GM21717 (cell line): ENCODE data around the gene NPHP4.

Experiments
- ATAC-seq: cut with Tn5 transposase; IDR thresholded peaks from one replicate; pipeline ENCODE4 v1.9.1; 2021; ENCODE audit warnings: mild to moderate bottlenecking, moderate library complexity; ENCODE audit not compliant: unreplicated experiment

Gene NPHP4

GRCh38 chr1:6005276-6005917, 13.2 kb upstream of the NPHP4 start:
- no peak for ATAC-seq

- ATAC-seq = no peak
Measured at GRCh38 chr1:6004412-6005123, 12.3 kb upstream of the NPHP4 start.

DNA sequence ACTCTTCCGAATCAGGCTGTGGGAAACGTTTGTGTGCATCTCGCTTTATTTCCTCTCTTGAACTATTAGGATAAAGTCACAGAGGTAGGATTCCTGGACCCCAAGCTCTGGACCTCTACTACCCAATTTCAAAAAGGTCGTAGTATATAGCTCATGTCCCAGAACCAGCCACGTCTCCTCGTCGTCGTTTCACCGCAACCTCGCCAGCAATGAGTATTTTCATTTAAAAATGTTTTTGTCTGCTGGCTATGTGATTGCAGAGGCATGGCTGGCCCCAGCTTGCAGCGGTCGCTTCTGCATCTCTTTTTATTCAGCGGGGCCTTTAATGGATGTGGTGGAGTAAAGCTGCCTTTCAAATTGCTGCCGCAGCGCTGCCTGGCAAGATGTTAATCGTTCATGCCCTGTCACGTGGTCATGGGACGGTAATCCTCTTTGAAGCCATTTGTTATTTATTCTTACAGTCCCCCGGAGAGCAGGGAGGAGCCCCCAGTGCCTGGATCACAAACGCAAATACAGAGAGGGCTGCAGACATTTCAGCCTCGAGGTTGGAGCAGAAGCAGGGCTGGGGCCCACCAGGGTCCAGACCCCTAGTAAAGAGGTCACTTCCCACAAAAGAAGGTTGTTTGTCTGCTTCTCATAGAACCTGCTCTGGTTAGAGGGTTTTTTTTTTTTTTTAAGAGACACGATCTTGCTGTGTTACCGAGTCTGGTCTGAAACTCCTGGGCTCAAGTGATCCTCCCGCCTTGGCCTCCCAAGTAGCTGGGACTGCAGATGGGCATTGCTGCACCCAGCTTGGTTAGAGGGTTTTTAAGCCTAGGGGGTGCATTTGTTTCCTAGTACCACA, 11.6 kb upstream of the NPHP4 start:
- no peak for ATAC-seq

DNA sequence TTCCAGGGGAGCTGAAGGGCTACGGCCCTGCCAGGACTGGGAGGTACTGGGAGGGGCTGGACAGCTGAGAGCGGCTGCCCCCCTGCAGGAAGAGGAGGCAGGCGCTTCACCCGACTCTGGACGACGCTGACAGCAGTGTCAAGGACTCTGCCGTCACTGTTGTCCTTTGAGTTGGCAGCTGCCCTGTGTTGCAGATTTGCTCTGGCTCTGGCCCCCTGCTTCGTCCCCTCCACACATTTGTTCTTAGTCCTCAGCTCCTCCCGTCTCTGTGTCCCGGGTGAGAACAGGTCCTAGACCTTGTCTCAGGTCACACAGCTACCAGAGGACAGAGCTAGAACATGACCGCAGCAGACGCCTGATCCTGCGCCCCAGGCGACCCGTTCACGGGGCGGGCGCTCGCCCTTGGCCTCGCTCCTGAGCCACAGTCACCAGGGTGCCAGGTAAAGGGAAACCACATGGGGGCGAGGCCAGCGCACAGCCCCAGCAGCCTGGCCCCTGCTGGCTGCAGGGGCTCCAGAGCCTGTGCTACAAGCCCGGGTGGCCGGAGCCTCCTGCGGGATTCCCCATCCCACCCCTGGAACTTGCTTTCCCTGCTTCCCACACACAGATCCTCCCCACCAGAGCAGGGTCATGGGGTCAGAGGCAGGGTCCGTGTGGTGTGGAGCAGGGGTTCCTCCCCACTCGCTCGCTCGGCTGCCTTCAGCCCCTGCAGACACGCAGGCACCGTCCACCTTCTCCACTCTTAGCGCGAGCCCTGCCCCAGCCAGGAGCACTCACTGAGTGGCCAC, 10.7 kb upstream of the NPHP4 start:
- no peak for ATAC-seq

DNA sequence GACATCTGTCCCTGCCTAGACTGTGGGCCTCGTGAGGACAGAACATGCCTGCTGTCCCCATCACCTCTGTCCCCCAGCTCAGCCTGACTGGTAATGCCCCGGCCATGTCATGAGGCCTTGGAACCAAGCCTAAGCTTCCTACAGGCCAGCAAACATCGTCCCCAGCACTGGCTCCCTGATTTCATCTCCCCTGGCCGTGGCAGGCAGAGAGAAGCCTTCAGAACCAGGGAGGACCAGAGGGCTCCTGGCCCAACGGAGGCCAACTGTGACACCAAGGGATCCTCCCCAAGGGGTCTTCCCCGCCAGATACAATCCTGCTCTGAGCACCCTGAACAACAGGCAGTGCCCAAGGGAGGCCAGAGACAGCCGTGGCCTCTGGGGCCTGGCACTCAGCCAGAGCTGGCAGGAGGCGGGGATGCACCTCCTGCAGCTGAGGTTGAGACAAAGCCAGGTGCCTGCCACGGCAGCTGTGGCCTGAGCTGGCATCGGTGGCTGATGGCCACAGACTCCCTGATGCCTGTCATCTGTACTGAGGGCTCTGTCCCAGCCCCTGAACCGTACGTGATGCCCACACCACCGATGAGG, 9.9 kb upstream of the NPHP4 start:
- no peak for ATAC-seq

DNA sequence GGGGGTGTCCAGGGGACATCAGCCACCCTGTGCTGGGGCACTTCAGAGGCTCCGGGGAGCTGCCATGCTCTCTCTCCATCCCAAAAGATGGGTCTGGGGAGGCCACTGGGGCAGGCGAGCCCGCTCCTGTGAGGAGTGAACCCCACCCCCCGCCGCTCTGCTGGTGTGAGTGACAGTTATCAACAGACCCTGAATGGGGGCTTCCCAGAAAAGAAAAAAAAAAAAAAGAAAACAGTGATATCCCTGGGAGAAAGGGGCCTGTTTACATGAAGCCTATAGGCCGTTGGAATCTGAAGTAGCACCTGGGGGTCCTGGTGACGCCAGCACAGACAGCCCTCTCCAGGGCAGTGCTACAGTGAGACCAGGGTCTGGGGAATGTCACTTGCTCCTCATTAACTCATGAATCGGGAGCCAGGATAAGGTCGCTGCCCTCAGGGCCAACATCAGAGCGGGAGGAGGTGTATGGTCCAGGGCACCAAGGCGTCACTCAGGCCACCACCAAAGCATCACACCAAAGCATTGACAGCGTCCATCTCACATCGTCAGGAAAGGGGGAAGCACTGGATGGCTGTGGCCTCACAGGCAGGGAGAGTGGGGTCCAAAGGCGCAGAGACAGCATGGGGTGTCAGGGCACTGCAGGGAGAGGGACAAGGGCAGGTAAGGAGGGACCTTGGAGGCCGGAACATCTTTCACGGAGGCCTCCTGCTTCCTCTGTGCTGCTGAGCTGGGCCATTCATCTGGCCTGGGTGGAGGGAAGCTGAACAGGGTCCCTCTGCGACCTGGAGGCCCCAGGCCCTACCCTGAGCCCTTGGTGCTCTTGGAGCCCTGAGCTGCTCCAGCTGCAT, 8.4 kb upstream of the NPHP4 start:
- no peak for ATAC-seq

- ATAC-seq = no peak
Measured at GRCh38 chr1:5999711-6000443, 7.7 kb upstream of the NPHP4 start.

DNA sequence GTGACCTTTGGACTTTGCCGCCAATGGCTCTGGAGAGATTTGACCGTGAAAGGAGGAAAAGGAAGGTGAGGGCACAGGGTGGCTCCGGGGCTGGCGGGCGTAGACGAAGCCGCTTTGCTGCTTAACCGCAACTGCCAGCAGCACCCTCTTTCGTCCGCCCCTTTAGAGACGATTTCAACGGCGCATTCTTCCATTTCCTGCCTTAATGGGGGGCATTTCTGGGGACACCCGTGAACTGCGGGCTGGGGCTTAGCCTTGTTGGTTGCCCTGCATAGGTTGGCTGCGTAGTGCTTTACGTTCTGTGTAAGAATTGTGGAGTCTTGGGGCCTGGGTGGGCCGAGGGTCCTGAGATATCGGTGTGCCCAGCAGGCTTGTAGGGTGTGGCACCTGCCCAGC, 6.7 kb upstream of the NPHP4 start:
- ATAC-seq = no peak

GRCh38 chr1:5998051-5998905, 6.1 kb upstream of the NPHP4 start:
- no peak for ATAC-seq

- no peak for ATAC-seq
Measured at GRCh38 chr1:5997316-5997715, 5.1 kb upstream of the NPHP4 start.

- no peak for ATAC-seq
Measured at GRCh38 chr1:5996641-5997270, 4.5 kb upstream of the NPHP4 start.

DNA sequence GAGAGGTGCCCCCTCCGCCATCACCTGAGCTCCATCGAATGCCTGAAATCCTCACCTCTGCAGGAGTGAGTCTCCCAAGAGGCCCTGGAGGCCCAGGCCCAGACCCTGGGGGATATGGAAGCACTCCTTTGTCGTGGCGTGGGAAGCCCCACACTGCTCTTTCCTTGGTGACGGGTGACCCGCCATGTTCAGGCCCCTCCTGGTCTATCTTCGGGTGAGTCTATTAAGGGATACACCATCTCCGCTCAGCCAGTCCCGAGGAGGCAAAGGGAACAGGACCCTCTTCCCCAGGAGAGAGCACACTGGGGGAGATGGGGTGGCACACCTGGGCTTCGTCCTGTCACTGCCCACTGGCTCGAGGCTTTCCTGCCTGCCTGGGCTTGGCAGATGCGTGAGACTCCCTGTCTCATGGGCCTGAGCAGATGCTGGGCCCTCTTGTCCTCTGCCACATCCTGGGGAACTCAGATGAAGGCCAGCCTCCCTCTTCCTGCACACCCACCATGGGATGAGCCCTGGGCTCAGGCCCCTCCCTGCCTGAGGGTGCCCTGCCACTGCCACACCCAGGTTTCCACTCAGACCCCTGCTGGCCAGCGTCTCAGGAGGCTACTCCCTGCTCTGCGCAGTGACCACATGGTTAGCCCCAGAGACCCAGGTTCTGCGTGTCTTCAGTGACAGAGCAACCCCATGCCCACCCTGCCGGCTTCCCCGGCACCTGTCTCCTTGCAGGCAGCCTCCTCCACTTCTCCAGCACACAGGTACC, 3.8 kb upstream of the NPHP4 start:
- no peak for ATAC-seq

- no peak for ATAC-seq
Measured at GRCh38 chr1:5994713-5995621, 2.7 kb upstream of the NPHP4 start.

- no peak for ATAC-seq
Measured at GRCh38 chr1:5993556-5994491, 1.6 kb upstream of the NPHP4 start.
